ENCODE results near the gene HNF1A. TPM values are rescaled to one million over a fixed set of nuclear protein-coding genes. Genes with fewer than 3 reads are reported as not detected.
A peak's percentile ranks its signal among the peaks of the same experiment; 100 is the strongest.

Gene HNF1A
- total RNA-seq, 1 experiment from 2014 or later, result not detected

DNA sequence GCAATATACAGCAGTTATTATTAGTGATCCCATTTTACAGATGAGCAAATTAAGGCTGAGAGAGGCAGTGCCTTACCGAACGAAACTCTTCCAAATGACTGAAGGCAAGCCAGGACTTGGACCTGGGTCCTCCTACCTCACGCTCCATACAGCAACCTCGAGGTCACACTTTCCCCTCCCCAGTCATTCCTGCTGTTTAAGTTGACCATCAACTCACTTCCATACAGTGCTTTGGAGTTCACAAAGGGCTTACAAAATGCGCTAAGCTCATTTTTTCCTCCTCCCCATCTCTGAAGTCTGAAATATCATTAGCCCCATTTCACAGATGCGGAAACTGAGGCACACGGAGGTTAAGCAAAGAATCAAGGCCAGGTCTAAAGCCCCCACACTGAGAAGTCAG, 4.3 kb downstream of the HNF1A start:
- in situ Hi-C loops (cut with HindIII; ENCODE audit: low sequenced_read_pairs), result no loop called here
- no peak for DNase-seq (ENCODE audit: low spot score)

- DNase-seq (ENCODE audit: low spot score), result no peak
- in situ Hi-C loops (cut with HindIII; ENCODE audit: low sequenced_read_pairs), result no loop called here
Measured at GRCh38 chr12:120983759-120984158, 5.4 kb downstream of the HNF1A start.

DNA sequence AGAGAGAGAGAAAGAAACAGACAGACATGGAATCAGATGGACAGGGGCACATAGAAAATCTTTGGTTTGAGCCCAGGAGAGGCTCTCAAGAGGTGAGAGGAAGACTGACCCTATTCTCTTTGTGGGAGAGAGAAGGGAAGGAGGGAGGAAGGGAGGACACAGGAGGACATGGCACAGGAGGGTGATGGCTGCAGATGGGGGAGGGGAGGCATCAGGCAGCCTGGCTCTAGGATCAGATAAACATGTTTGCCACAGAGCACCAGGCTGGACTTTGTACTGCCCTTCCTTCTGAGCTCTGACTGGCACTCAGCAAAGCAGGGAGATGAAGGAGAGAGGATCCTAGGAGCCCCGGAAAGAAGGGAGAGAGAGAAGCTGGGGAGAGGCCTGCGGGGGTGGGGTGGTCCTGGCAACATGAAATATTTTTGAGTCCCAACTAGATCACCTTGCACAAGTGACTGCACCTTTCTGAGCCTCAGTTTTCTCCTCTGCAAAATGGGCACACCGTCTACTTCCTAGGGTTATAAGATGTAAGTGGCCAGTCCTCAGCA, 6.1 kb downstream of the HNF1A start:
- in situ Hi-C loops (cut with HindIII; ENCODE audit: low sequenced_read_pairs), result no loop called here
- DNase-seq (ENCODE audit: low spot score), result peak; percentile 1

- in situ Hi-C loops (cut with HindIII; ENCODE audit: low sequenced_read_pairs), result no loop called here
- DNase-seq (ENCODE audit: low spot score), result no peak
Measured at GRCh38 chr12:120988234-120988633, 9.9 kb downstream of the HNF1A start.

- in situ Hi-C loops (cut with HindIII; ENCODE audit: low sequenced_read_pairs), result no loop called here
- no peak for DNase-seq (ENCODE audit: low spot score)
Measured at GRCh38 chr12:120988658-120989057, 10.3 kb downstream of the HNF1A start.

DNA sequence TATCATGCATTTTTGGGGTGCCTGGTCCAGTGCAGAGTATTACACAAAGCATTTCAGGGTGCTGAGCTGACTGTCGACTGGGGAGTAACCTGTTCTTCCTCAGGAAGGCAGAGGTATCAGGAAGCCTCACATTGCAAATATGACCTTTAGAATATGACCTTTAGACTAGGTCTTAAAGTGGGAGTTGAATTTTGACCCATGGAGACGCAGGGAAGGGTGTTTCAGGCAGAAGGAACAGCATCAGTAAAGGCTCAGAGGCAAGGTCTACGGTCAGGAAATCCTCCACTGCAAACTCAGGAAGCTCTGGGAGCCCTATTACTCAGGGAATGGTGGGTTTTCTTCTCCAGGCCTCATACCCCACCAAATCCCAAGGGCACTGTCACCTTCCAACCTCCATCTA, 11.3 kb downstream of the HNF1A start:
- in situ Hi-C loops (cut with HindIII; ENCODE audit: low sequenced_read_pairs), result no loop called here

DNA sequence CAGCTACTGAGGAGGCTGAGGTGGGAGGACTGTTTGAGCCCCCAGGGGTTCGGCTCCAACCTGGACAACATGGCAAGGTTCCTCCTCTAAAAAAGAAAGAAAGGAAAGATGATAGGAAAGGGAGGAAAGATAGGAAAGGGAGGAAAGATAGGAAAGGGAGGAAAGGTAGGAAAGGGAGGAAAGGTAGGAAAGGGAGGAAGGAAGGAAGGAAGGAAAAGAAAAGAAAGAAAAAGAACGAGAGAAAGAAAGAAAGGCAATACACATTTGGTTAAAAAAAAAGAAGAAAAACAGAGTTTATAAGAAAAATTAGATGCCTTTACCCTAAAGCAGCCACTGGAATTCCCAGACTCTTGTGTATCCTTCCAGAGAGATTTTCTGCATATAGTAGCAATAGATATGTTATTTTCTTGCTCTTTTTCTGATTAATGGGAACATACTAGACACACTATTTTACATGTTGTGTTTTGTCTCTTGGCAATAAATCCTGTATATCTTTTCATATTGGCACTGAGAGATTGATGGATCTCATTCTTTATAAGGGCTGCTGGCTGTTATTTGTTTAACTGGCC, 12.2 kb downstream of the HNF1A start:
- DNase-seq (ENCODE audit: low spot score), result no peak
- in situ Hi-C loops (cut with HindIII; ENCODE audit: low sequenced_read_pairs), result no loop called here

More for the DNA sequence above, 11.3 kb downstream of the HNF1A start:
- no peak for DNase-seq (ENCODE audit: low spot score)

- no peak for DNase-seq (ENCODE audit: low spot score)
- in situ Hi-C loops (cut with HindIII; ENCODE audit: low sequenced_read_pairs), result no loop called here
Measured at GRCh38 chr12:120991965-120992364, 13.6 kb downstream of the HNF1A start.

- in situ Hi-C loops (cut with HindIII; ENCODE audit: low sequenced_read_pairs), result no loop called here
- DNase-seq (ENCODE audit: low spot score), result no peak
Measured at GRCh38 chr12:120992989-120993388, 14.6 kb downstream of the HNF1A start.

DNA sequence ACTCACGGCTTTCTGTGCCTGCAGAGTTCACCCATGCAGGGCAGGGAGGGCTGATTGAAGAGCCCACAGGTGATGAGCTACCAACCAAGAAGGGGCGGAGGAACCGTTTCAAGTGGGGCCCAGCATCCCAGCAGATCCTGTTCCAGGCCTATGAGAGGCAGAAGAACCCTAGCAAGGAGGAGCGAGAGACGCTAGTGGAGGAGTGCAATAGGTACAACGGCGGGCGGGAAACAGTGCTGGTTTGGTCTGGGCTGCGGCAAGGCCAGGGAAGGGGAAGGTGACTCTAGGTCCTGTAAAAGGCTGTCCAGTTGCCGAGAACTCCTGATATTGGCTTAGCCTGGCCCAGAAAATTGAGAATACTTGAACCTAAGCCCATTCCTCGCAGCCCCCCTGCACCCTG, 15.2 kb downstream of the HNF1A start:
- no peak for DNase-seq (ENCODE audit: low spot score)
- in situ Hi-C loops (cut with HindIII; ENCODE audit: low sequenced_read_pairs), result no loop called here

GRCh38 chr12:120994059-120994458, 15.7 kb downstream of the HNF1A start:
- in situ Hi-C loops (cut with HindIII; ENCODE audit: low sequenced_read_pairs), result no loop called here
- no peak for DNase-seq (ENCODE audit: low spot score)

DNA sequence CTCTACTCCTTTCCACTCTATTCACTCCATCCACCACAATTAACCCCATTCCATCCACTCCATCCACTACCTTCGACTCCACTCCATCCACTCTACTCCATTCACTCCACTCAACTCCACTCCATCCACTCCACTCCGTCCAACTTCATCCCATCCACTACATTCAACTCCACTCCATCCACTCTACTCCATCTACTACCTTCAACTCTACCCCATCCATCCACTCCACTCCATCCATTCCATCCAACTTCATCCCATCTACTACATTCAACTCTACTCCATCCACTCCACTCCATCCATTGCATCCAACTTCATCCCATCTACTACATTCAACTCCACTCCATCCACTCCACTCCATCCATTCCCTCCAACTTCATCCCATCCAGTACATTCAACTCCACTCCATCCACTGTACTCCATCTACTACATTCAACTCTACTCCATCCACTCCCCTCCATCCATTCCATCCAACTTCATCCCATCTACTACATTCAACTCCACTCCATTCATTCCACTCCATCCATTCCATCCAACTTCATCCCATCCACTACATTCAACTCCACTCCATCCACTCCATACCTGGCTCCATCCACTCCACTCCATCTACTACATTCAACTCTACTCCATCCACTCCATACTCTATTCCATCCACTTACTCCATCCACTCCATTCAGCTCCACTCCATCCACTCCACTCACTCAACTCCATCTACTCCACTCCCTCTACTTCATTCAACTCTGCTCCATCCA, 16.4 kb downstream of the HNF1A start:
- no peak for DNase-seq (ENCODE audit: low spot score)

DNA sequence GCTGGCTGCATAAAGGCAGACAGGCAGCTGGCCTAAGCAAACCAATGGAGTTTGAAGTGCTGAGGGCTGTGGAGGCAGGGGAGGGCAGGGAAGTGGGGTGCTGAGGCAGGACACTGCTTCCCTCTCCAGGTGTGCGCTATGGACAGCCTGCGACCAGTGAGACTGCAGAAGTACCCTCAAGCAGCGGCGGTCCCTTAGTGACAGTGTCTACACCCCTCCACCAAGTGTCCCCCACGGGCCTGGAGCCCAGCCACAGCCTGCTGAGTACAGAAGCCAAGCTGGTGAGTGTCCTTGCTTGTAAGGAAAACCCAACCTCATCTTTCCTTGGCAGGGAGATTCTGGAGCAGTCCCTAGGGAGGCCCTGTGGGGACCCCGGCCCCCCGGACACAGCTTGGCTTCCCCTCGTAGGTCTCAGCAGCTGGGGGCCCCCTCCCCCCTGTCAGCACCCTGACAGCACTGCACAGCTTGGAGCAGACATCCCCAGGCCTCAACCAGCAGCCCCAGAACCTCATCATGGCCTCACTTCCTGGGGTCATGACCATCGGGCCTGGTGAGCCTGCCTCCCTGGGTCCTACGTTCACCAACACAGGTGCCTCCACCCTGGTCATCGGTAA, 17.9 kb downstream of the HNF1A start:
- no peak for DNase-seq (ENCODE audit: low spot score)
- in situ Hi-C loops (cut with HindIII; ENCODE audit: low sequenced_read_pairs), result no loop called here

More for the DNA sequence above, 16.4 kb downstream of the HNF1A start:
- in situ Hi-C loops (cut with HindIII; ENCODE audit: low sequenced_read_pairs), result no loop called here

- no peak for DNase-seq (ENCODE audit: low spot score)
- in situ Hi-C loops (cut with HindIII; ENCODE audit: low sequenced_read_pairs), result no loop called here
Measured at GRCh38 chr12:120997448-120997847, 19.1 kb downstream of the HNF1A start.

- in situ Hi-C loops (cut with HindIII; ENCODE audit: low sequenced_read_pairs), result no loop called here
Measured at GRCh38 chr12:120998435-120998834, 20.1 kb downstream of the HNF1A start.

DNA sequence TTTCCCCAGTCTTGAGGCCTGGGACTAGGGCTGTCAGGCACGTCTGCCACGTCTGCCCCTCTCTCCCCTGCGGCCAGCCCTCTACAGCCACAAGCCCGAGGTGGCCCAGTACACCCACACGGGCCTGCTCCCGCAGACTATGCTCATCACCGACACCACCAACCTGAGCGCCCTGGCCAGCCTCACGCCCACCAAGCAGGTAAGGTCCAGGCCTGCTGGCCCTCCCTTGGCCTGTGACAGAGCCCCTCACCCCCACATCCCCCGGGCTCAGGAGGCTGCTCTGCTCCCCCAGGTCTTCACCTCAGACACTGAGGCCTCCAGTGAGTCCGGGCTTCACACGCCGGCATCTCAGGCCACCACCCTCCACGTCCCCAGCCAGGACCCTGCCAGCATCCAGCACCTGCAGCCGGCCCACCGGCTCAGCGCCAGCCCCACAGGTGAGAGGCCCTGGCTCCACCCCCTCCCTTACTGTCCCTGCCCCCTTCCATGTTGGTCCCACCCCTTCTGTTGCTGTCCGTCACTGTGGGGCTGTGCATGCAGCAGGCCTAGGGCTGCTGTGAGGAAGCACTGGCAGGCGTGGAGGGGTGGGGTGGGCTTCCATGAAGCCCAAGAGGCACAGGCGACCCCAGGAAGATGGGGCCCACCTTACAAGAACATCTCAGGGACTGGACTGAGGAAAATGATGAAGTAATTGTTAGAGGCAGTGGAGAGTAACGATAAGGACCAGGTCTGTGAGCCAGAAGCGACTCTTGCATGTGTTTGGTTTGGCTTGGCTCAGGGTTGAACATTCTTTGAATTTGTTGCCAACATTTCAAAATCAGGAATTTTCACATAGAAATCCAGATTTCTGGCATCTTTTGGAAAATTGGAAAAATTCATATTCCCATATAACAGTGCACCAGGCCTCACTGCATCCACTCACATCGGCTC, 21.1 kb downstream of the HNF1A start:
- DNase-seq (ENCODE audit: low spot score), result no peak
- in situ Hi-C loops (cut with HindIII; ENCODE audit: low sequenced_read_pairs), result no loop called here

More at GRCh38 chr12:120998435-120998834, 20.1 kb downstream of the HNF1A start:
- DNase-seq (ENCODE audit: low spot score), result no peak

GRCh38 chr12:121000530-121000929, 22.2 kb downstream of the HNF1A start:
- in situ Hi-C loops (cut with HindIII; ENCODE audit: low sequenced_read_pairs), result no loop called here
- no peak for DNase-seq (ENCODE audit: low spot score)

DNA sequence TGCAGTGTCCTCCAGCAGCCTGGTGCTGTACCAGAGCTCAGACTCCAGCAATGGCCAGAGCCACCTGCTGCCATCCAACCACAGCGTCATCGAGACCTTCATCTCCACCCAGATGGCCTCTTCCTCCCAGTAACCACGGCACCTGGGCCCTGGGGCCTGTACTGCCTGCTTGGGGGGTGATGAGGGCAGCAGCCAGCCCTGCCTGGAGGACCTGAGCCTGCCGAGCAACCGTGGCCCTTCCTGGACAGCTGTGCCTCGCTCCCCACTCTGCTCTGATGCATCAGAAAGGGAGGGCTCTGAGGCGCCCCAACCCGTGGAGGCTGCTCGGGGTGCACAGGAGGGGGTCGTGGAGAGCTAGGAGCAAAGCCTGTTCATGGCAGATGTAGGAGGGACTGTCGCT, 22.7 kb downstream of the HNF1A start:
- in situ Hi-C loops (cut with HindIII; ENCODE audit: low sequenced_read_pairs), result no loop called here
- no peak for DNase-seq (ENCODE audit: low spot score)

- DNase-seq (ENCODE audit: low spot score), result no peak
- in situ Hi-C loops (cut with HindIII; ENCODE audit: low sequenced_read_pairs), result no loop called here
Measured at GRCh38 chr12:121001841-121002483, 23.6 kb downstream of the HNF1A start.
